Measurements from ENCODE around the gene MAGEB5. TPM values are rescaled to one million over a fixed set of nuclear protein-coding genes. Genes with fewer than 3 reads are reported as not detected.

Gene MAGEB5
- total RNA-seq, 2 donors from 2014 or later: not detected

- ATAC-seq: no peak
- Histone ChIP-seq H3K27ac (no peak overlapping the region), H3K27me3 (no peaks in the 10 kb centered on the region), H3K9me3 (no peaks in the 10 kb centered on the region), H3K36me3 (replicated peaks in 1 of 2; ENCODE audit: insufficient read depth in 1 of 2, low read depth in 2 of 2) (no peaks in the 10 kb centered on the region), H3K4me3 (no peak overlapping the region), H3K4me1 (no peaks in the 10 kb centered on the region)
- TF ChIP-seq, protein P1, sequence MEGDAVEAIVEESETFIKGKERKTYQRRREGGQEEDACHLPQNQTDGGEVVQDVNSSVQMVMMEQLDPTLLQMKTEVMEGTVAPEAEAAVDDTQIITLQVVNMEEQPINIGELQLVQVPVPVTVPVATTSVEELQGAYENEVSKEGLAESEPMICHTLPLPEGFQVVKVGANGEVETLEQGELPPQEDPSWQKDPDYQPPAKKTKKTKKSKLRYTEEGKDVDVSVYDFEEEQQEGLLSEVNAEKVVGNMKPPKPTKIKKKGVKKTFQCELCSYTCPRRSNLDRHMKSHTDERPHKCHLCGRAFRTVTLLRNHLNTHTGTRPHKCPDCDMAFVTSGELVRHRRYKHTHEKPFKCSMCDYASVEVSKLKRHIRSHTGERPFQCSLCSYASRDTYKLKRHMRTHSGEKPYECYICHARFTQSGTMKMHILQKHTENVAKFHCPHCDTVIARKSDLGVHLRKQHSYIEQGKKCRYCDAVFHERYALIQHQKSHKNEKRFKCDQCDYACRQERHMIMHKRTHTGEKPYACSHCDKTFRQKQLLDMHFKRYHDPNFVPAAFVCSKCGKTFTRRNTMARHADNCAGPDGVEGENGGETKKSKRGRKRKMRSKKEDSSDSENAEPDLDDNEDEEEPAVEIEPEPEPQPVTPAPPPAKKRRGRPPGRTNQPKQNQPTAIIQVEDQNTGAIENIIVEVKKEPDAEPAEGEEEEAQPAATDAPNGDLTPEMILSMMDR (IDR thresholded peaks at IDR 0.05): no peak
- TF ChIP-seq POLR2A (IDR thresholded peaks at IDR 0.05): no peak
- WGBS, 2 donors: 77 to 83% methylated on average over 4 to 7 of the region's 7 CpGs
- no peak for DNase-seq
- intact Hi-C loops (cut with DNase I): no loop called here
These were observed 3.4 kb downstream of the MAGEB5 start for GRCh38 chrX:26219351-26219750.

DNA sequence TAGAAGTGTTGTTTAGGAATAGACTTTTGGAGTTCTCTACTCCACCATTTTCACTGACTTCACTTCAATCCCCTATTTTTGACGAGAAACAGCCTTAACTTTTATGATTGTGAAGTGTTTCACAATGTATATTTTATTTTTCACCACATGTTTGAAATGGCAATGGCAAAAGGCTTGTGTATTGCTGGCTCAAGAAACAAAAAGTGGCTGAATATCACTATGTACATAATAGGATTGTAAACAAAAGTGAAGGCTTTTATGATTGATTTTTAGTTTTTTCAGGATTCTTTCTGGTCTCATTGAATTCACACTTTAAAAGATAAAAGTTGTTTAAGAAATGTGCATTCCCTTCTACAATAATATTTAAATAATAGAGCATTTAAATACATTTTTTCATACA is 18.2 kb downstream of the MAGEB5 start:
- H3K4me1 ChIP-seq: peaks cover 8% of the 10 kb centered on the region
- ATAC-seq (no peak), DNase-seq (no peak)
- TF ChIP-seq, protein P1 (IDR thresholded peaks at IDR 0.05): no peak
- TF ChIP-seq POLR2A (IDR thresholded peaks at IDR 0.05): no peak
- no peak overlapping the region for H3K4me3 ChIP-seq
- 9 to 22% methylated on average over 1 of the region's 1 CpG for WGBS, 2 donors
- no peaks in the 10 kb centered on the region for H3K9me3 ChIP-seq
- intact Hi-C loops (cut with DNase I): no loop called here
- H3K27ac ChIP-seq: peak overlapping the region in 1 of 4 donors; percentile 21
- H3K36me3 ChIP-seq (replicated peaks in 1 of 2; ENCODE audit: insufficient read depth in 1 of 2, low read depth in 2 of 2): no peaks in the 10 kb centered on the region
- no peaks in the 10 kb centered on the region for H3K27me3 ChIP-seq

DNA sequence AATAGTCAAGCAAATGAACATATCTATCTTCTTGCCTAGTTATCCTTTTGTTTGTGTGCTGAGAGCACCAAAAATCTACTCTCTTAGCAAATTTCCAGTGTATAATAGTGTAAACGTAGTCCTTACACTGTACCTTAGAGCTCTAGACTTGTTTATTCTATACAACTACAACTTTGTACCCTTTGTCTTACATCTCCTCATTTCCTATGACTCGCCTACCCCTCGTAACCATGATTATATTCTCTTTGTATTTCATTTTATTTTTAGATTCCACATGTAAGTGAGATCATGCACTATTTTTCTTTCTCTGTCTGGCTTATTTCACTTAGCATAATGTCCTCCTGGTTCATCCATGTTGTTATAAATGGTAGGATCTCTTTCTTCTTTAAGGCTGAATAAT is 37.6 kb downstream of the MAGEB5 start:
- Histone ChIP-seq H3K4me3 (no peak overlapping the region), H3K4me1 (no peaks in the 10 kb centered on the region), H3K36me3 (replicated peaks in 1 of 2; ENCODE audit: insufficient read depth in 1 of 2, low read depth in 2 of 2) (no peaks in the 10 kb centered on the region), H3K9me3 (no peaks in the 10 kb centered on the region), H3K27ac (no peak overlapping the region), H3K27me3 (no peaks in the 10 kb centered on the region)
- TF ChIP-seq POLR2A (IDR thresholded peaks at IDR 0.05): no peak
- TF ChIP-seq, protein P1 (IDR thresholded peaks at IDR 0.05): no peak
- ATAC-seq (no peak), DNase-seq (no peak)
- intact Hi-C loops (cut with DNase I): no loop called here
- WGBS, 2 donors: 89 to 91% methylated on average over 3 of the region's 3 CpGs

DNA sequence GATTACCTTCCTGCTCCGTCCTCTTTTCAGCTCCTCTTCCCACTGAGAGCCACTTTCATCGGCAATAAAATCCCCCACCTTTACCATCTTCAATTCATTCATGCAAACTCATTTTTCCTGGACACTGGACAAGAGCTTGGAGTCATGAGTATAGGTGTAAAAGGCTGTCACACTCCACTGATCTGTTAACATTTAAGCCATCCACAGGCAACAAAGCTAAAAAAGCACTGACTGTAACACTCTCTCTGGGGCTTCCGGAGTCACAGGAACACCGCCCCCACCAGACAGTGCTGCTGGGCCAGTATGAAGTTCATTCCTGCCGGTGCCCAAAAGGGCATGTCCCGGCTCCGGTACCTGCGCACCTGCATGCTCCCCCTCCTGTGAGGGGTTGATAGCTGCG is 38.5 kb downstream of the MAGEB5 start:
- WGBS, 2 donors: 87 to 94% methylated on average over 2 to 9 of the region's 9 CpGs
- ATAC-seq: no peak
- TF ChIP-seq POLR2A (IDR thresholded peaks at IDR 0.05): no peak
- TF ChIP-seq, protein P1 (IDR thresholded peaks at IDR 0.05): no peak

DNA sequence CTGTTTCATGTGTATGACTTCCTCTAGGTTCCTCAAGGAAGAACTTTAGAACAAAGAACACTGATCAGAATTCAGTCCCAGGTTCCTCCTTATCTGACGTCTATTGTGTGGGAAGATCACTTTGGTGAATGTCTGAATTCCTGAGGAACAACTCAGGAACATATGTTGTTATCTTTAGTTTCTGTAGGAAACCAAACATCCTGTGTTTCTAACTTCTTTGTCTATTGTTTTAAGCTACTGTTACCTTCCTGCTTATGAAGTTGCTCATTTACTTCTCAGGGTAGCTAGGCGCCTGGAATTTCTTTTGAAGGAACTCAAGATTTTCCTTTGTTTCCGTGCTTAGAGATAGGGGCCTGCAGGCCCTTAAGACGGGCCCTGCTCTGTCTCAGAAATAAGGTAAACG is 46.2 kb downstream of the MAGEB5 start:
- 79 to 81% methylated on average over 5 of the region's 5 CpGs for WGBS, 2 donors
- no peaks in the 10 kb centered on the region for H3K27me3 ChIP-seq
- no peak for ATAC-seq

More for the DNA sequence above, 38.5 kb downstream of the MAGEB5 start:
- H3K27me3 ChIP-seq: no peaks in the 10 kb centered on the region
- intact Hi-C loops (cut with DNase I): no loop called here
- no peak for DNase-seq
- H3K36me3 ChIP-seq (replicated peaks in 1 of 2; ENCODE audit: insufficient read depth in 1 of 2, low read depth in 2 of 2): no peaks in the 10 kb centered on the region
- H3K9me3 ChIP-seq: no peaks in the 10 kb centered on the region
- H3K4me1 ChIP-seq: no peaks in the 10 kb centered on the region
- no peak overlapping the region for H3K4me3 ChIP-seq
- no peak overlapping the region for H3K27ac ChIP-seq

More for the DNA sequence above, 46.2 kb downstream of the MAGEB5 start:
- H3K36me3 ChIP-seq (replicated peaks in 1 of 2; ENCODE audit: insufficient read depth in 1 of 2, low read depth in 2 of 2): no peaks in the 10 kb centered on the region
- no peak for TF ChIP-seq POLR2A (IDR thresholded peaks at IDR 0.05)
- TF ChIP-seq, protein P1 (IDR thresholded peaks at IDR 0.05): no peak
- H3K4me1 ChIP-seq: no peaks in the 10 kb centered on the region
- no peaks in the 10 kb centered on the region for H3K9me3 ChIP-seq
- H3K27ac ChIP-seq: no peak overlapping the region
- no peak for DNase-seq
- intact Hi-C loops (cut with DNase I): no loop called here
- no peak overlapping the region for H3K4me3 ChIP-seq

All from body of pancreas (tissue), 4 donors.